ENCODE measurements around the gene PACS2. TPM values are rescaled to one million over a fixed set of nuclear protein-coding genes. Genes with fewer than 3 reads are reported as not detected.

The PACS2 gene
- total RNA-seq, 4 donors from 2014 or later, result 61.5 to 91.1 (median 74.7) TPM

- Histone ChIP-seq H3K4me1 (peaks cover 0 to 20% (median 10%) of the 10 kb centered on the region in 3 donors), H3K27ac (no peak overlapping the region), H3K9me3 (no peaks in the 10 kb centered on the region), H3K36me3 (peaks cover 0 to 84% of the 10 kb centered on the region in 2 donors), H3K4me3 (no peak overlapping the region), H3K27me3 (no peaks in the 10 kb centered on the region)
- no peak for ATAC-seq
- TF ChIP-seq CTCF (IDR thresholded peaks at IDR 0.05) (no peak), EP300 (IDR thresholded peaks at IDR 0.05) (no peak)
- WGBS, 2 donors (ENCODE audit: low coverage in 1 of 2), result 82 to 87% methylated on average over 3 to 6 of the region's 22 CpGs
These were observed 71.3 kb downstream of the PACS2 start for GRCh38 chr14:105385698-105386365.

GRCh38 chr14:105386581-105387529 is 72.3 kb downstream of the PACS2 start:
- peaks cover 0 to 22% (median 10%) of the 10 kb centered on the region in 3 donors for H3K4me1 ChIP-seq
- no peaks in the 10 kb centered on the region for H3K9me3 ChIP-seq
- no peaks in the 10 kb centered on the region for H3K27me3 ChIP-seq
- H3K4me3 ChIP-seq, result no peak overlapping the region
- no peak for ATAC-seq
- TF ChIP-seq POLR2AphosphoS5 (IDR thresholded peaks at IDR 0.05) (no peak), EP300 (IDR thresholded peaks at IDR 0.05) (no peak), CTCF (IDR thresholded peaks at IDR 0.05) (no peak), POLR2A (IDR thresholded peaks at IDR 0.05) (no peak)
- WGBS, 2 donors (ENCODE audit: low coverage in 1 of 2), result 80 to 89% methylated on average over 3 to 7 of the region's 33 CpGs
- peaks cover 0 to 84% of the 10 kb centered on the region in 2 donors for H3K36me3 ChIP-seq
- H3K27ac ChIP-seq, result no peak overlapping the region

GRCh38 chr14:105387530-105387922 is 73.0 kb downstream of the PACS2 start:
- peaks cover 0 to 84% of the 10 kb centered on the region in 2 donors for H3K36me3 ChIP-seq
- ATAC-seq, result no peak
- TF ChIP-seq EP300 (IDR thresholded peaks at IDR 0.05) (no peak), POLR2A (IDR thresholded peaks at IDR 0.05) (no peak), CTCF (IDR thresholded peaks at IDR 0.05) (no peak), POLR2AphosphoS5 (IDR thresholded peaks at IDR 0.05) (no peak)

GRCh38 chr14:105388110-105388951 is 73.8 kb downstream of the PACS2 start:
- ATAC-seq, result no peak
- TF ChIP-seq POLR2A (IDR thresholded peaks at IDR 0.05), result no peak
- no peak for TF ChIP-seq EP300 (IDR thresholded peaks at IDR 0.05)
- no peak for TF ChIP-seq CTCF (IDR thresholded peaks at IDR 0.05)
- TF ChIP-seq POLR2AphosphoS5 (IDR thresholded peaks at IDR 0.05), result no peak
- WGBS, 2 donors (ENCODE audit: low coverage in 1 of 2), result 60% methylated on average over 1 of the region's 25 CpGs; no CpG with 5 or more reads in 1 of the 2 donors
- Histone ChIP-seq H3K36me3 (peaks cover 0 to 84% of the 10 kb centered on the region in 2 donors), H3K27me3 (no peaks in the 10 kb centered on the region), H3K4me1 (peaks cover 0 to 22% (median 10%) of the 10 kb centered on the region in 3 donors), H3K9me3 (no peaks in the 10 kb centered on the region), H3K27ac (peak overlapping the region in 2 of 4 donors; percentile 51 to 65), H3K4me3 (no peak overlapping the region)

More at GRCh38 chr14:105387530-105387922, 73.0 kb downstream of the PACS2 start:
- no peaks in the 10 kb centered on the region for H3K9me3 ChIP-seq
- peaks cover 0 to 22% (median 10%) of the 10 kb centered on the region in 3 donors for H3K4me1 ChIP-seq
- no peak overlapping the region for H3K27ac ChIP-seq
- no peak overlapping the region for H3K4me3 ChIP-seq
- no peaks in the 10 kb centered on the region for H3K27me3 ChIP-seq
- 60% methylated on average over 1 of the region's 10 CpGs; no CpG with 5 or more reads in 1 of the 2 donors for WGBS, 2 donors (ENCODE audit: low coverage in 1 of 2)
